Mucosa of gallbladder (tissue), 1 donor: ENCODE data around the gene PTPRG. TPM values are rescaled to one million over a fixed set of nuclear protein-coding genes. Genes with fewer than 3 reads are reported as not detected.

Experiments
- DNase-seq: peaks from one replicate; pipeline ENCODE4 v3.0.0-alpha.2; 2020; ENCODE audit warnings: low spot score
- total RNA-seq: library from RNA; stranded (reverse); gene quantifications from one replicate; pipeline ENCODE4 v1.2.1, GENCODE V29; 2021
- donor health status: DM: no; HTN: no; CAD: no.

Gene PTPRG
- total RNA-seq, 1 donor from 2014 or later, result 38.1 TPM

- DNase-seq, result no peak
Observed at GRCh38 chr3:62335196-62335595, 773.8 kb downstream of the PTPRG start.

GRCh38 chr3:62343755-62344154 is 782.4 kb downstream of the PTPRG start:
- DNase-seq, result no peak
